Measurements from ENCODE around the gene CGREF1. TPM values are rescaled to one million over a fixed set of nuclear protein-coding genes. Genes with fewer than 3 reads are reported as not detected.

CGREF1 gene
- total RNA-seq, 1 experiment from 2014 or later, result 4.0 TPM

- ChIA-PET CTCF (no interaction called here), RAD21 (ENCODE audit: low non-redundant PET in 1 of 2, low total read pairs in 2 of 2, uncharacterized antibody in 2 of 2, unreplicated experiment in 2 of 2) (no interaction called here), POLR2A (interaction anchor here (0.6 to 1.0 kb wide), 3 partner anchors 9 to 45 kb away, joined by 3 read pairs; no protein-coding TSS in a partner anchor)
- BruUV-seq (replicated peaks), result no TSS peak
- TF ChIP-seq EZH2 (IDR thresholded peaks at IDR 0.05), result no peak
- TF ChIP-seq SP1 (IDR thresholded peaks at IDR 0.05; ENCODE audit: low read depth), result no peak
- TF ChIP-seq, protein P1, sequence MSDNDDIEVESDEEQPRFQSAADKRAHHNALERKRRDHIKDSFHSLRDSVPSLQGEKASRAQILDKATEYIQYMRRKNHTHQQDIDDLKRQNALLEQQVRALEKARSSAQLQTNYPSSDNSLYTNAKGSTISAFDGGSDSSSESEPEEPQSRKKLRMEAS (IDR thresholded peaks at IDR 0.05), result no peak
- no peak for TF ChIP-seq RAD21 (IDR thresholded peaks at IDR 0.05; ENCODE audit: low read depth)
- TF ChIP-seq YY1 (IDR thresholded peaks at IDR 0.05; ENCODE audit: extremely low read depth, insufficient replicate concordance, low read depth, low read length), result no peak
- TF ChIP-seq SIN3A (IDR thresholded peaks at IDR 0.05; ENCODE audit: low read depth), result no peak
- TF ChIP-seq, protein P2, sequence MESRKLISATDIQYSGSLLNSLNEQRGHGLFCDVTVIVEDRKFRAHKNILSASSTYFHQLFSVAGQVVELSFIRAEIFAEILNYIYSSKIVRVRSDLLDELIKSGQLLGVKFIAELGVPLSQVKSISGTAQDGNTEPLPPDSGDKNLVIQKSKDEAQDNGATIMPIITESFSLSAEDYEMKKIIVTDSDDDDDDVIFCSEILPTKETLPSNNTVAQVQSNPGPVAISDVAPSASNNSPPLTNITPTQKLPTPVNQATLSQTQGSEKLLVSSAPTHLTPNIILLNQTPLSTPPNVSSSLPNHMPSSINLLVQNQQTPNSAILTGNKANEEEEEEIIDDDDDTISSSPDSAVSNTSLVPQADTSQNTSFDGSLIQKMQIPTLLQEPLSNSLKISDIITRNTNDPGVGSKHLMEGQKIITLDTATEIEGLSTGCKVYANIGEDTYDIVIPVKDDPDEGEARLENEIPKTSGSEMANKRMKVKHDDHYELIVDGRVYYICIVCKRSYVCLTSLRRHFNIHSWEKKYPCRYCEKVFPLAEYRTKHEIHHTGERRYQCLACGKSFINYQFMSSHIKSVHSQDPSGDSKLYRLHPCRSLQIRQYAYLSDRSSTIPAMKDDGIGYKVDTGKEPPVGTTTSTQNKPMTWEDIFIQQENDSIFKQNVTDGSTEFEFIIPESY (IDR thresholded peaks at IDR 0.05; ENCODE audit: extremely low read depth, insufficient replicate concordance, low read length), result no peak
- TF ChIP-seq JUND (IDR thresholded peaks at IDR 0.05), result no peak
- TF ChIP-seq CBX3 (IDR thresholded peaks at IDR 0.05; ENCODE audit: low read depth), result no peak
- TF ChIP-seq FOSL1 (IDR thresholded peaks at IDR 0.05; ENCODE audit: low read depth), result no peak
- TF ChIP-seq ELF1 (IDR thresholded peaks at IDR 0.05; ENCODE audit: borderline replicate concordance, low read depth), result no peak
- Histone ChIP-seq H3K79me2 (ENCODE audit: insufficient read depth, low read length) (peaks cover 33% of the 10 kb centered on the region), H3K36me3 (ENCODE audit: control insufficient read depth in 1 of 2, insufficient read depth in 2 of 2, low read length in 2 of 2) (peaks cover 16 to 17% of the 10 kb centered on the region in 2 experiments; a peak in 3 of 4 replicates), H3K27me3 (ENCODE audit: insufficient read depth, low read length) (no peaks in the 10 kb centered on the region), H3K4me2 (ENCODE audit: low read length) (no peak overlapping the region), H4K20me1 (ENCODE audit: insufficient read depth) (no peaks in the 10 kb centered on the region), H2AFZ (ENCODE audit: low read depth, low read length, poor library complexity, severe bottlenecking) (no peak overlapping the region), H3K9me3 (ENCODE audit: control insufficient read depth in 1 of 2, insufficient read depth in 1 of 2, low read depth in 1 of 2, low read length in 2 of 2) (no peaks in the 10 kb centered on the region), H3K4me3 (replicated peaks in 1 of 2; ENCODE audit: low read depth in 1 of 2, low read length in 2 of 2) (no peak overlapping the region), H3K4me1 (ENCODE audit: control insufficient read depth in 1 of 2, insufficient read depth in 2 of 2, low read length in 2 of 2) (peaks cover 7 to 17% of the 10 kb centered on the region in 2 experiments), H3K9me2 (ENCODE audit: insufficient read depth) (no peaks in the 10 kb centered on the region), H3K9ac (ENCODE audit: low read length) (no peak overlapping the region), H3K27ac (ENCODE audit: low read depth, low read length) (no peak overlapping the region)
- no peak for ATAC-seq
- intact Hi-C loops (cut with micrococcal nuclease), result no loop called here
- no peak for DNase-seq (ENCODE audit: low read depth, low spot score)
Observed at GRCh38 chr2:27067385-27067784, 51.5 kb downstream of the CGREF1 start.

Data from HCT116 (cell line).